Breast epithelium (tissue), 3 donors: ENCODE measurements around the gene CEP112.

Experiments
- POLR2AphosphoS5 ChIP-seq, 3 donors: sonication (generic); formaldehyde crosslinking; IDR thresholded peaks; one replicate each; pipeline ENCODE4 v1.6.1; 2017; ENCODE audit warnings: antibody characterized with exemption in 3 of 3
- TF ChIP-seq, protein P1 (sequence below), 3 donors: fragments of 450-650 bp; IDR thresholded peaks; one replicate each; pipeline ENCODE4 v1.5.1; 2016 to 2017; ENCODE audit warnings: antibody characterized with exemption in 3 of 3, mild to moderate bottlenecking in 3 of 3, moderate library complexity in 3 of 3

DNA sequence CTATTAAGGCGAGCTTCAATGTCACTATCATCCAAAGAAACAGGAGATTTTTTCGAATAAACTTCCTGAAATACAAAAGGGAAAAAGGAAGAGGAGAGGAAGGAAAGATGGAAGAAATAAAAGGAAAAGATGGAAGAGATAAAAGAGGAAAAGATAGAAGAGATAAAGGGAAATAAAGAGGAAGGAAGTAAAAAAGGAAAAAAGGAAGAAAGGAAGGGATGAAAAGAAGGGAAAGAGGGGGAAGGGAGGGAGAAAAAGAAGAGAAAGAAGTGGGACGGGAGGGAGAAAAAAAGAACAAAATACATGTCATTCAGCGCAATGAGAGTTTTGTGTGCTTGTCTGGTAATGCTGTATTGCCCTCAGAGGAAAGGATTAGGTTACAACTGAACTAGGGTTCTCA lies 62.2 kb downstream of the CEP112 start:
- TF ChIP-seq, protein P1, sequence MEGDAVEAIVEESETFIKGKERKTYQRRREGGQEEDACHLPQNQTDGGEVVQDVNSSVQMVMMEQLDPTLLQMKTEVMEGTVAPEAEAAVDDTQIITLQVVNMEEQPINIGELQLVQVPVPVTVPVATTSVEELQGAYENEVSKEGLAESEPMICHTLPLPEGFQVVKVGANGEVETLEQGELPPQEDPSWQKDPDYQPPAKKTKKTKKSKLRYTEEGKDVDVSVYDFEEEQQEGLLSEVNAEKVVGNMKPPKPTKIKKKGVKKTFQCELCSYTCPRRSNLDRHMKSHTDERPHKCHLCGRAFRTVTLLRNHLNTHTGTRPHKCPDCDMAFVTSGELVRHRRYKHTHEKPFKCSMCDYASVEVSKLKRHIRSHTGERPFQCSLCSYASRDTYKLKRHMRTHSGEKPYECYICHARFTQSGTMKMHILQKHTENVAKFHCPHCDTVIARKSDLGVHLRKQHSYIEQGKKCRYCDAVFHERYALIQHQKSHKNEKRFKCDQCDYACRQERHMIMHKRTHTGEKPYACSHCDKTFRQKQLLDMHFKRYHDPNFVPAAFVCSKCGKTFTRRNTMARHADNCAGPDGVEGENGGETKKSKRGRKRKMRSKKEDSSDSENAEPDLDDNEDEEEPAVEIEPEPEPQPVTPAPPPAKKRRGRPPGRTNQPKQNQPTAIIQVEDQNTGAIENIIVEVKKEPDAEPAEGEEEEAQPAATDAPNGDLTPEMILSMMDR (IDR thresholded peaks at IDR 0.05) = no peak
- no peak for TF ChIP-seq POLR2AphosphoS5 (IDR thresholded peaks at IDR 0.05)
